Panc1 (cell line): ENCODE data around the gene ZNF428. TPM values are rescaled to one million over a fixed set of nuclear protein-coding genes. Genes with fewer than 3 reads are reported as not detected.
"Not testable (repeated sequence)": the region's sequence is repeated elsewhere in the genome, so short reads cannot be mapped to it uniquely, and the experiment has no call there.

Experiments used
- ATAC-seq: fragments of 200-7000 bp; cut with Tn5 transposase; 2 replicates; pipeline ENCODE4 v1.9.1; 2020; ENCODE audit warnings: mild to moderate bottlenecking, moderate library complexity
- BruUV-seq: library from RNA; stranded (reverse); fragments of 400-500 nt; replicated peaks from 2 replicates; lab custom pipeline; 2021; lab: Mats Ljungman, UMichigan
- CTCF ChIA-PET: fragments of 300-600 bp; sonication (Branson Sonifier 250); formaldehyde crosslinking; loops from one replicate; lab custom pipeline; 2022; ENCODE audit warnings: antibody characterized with exemption; lab: Charles Lee
- POLR2A ChIA-PET: fragments of 300-600 bp; sonication (Branson Sonifier 250); formaldehyde crosslinking; loops from one replicate; lab custom pipeline; 2022; ENCODE audit warnings: antibody characterized with exemption; lab: Charles Lee
- DNase-seq: peaks from one replicate; pipeline ENCODE4 v3.0.0-alpha.2; 2010; ENCODE audit warnings: low read depth, low spot score
- H3K27ac ChIP-seq: 2 replicates; pipeline ENCODE4 v1.5.1; 2011; ENCODE audit warnings: mild to moderate bottlenecking, low read length, inconsistent platforms
- H3K27me3 ChIP-seq: fragments of 200-500 bp; sonication (Bioruptor generic); 2 replicates; pipeline ENCODE4 v1.6.0; 2014; ENCODE audit warnings: low read length, inconsistent platforms; ENCODE audit not compliant: control insufficient read depth, insufficient read depth
- H3K36me3 ChIP-seq: fragments of 200-500 bp; sonication (Bioruptor generic); 2 replicates; pipeline ENCODE4 v1.5.1; 2014; ENCODE audit warnings: inconsistent platforms, mild to moderate bottlenecking, low read length, moderate library complexity; ENCODE audit not compliant: control insufficient read depth, insufficient read depth
- H3K4me1 ChIP-seq: 2 replicates; pipeline ENCODE4 v1.5.1; 2011; ENCODE audit warnings: inconsistent platforms, mild to moderate bottlenecking, low read length, moderate library complexity; ENCODE audit not compliant: control insufficient read depth, insufficient read depth
- H3K4me3 ChIP-seq, 2 experiments: 2 replicates each; pipeline ENCODE4 v1.5.1; 2011 to 2012; ENCODE audit warnings: low read depth in 2 of 2, low read length in 2 of 2, mild to moderate bottlenecking in 2 of 2, inconsistent platforms in 1 of 2, moderate library complexity in 1 of 2
- H3K9me3 ChIP-seq: fragments of 200-500 bp; sonication (Bioruptor generic); 2 replicates; pipeline ENCODE4 v1.5.1; 2014; ENCODE audit warnings: low read depth, mild to moderate bottlenecking, inconsistent platforms, low read length, moderate library complexity; ENCODE audit not compliant: control insufficient read depth, insufficient read depth
- CTCF ChIP-seq: fragments of 450-650 bp; IDR thresholded peaks from 2 replicates; pipeline ENCODE4 v1.5.1; 2017; ENCODE audit warnings: mild to moderate bottlenecking
- POLR2AphosphoS5 ChIP-seq: IDR thresholded peaks from 2 replicates; pipeline ENCODE4 v1.6.1; 2012; ENCODE audit warnings: mild to moderate bottlenecking, low read depth, low read length, moderate library complexity
- REST ChIP-seq, 2 experiments: IDR thresholded peaks; 2 replicates each; pipeline ENCODE4 v1.6.1; 2011 to 2012; ENCODE audit warnings: low read depth in 2 of 2, control low read depth in 1 of 2, low read length in 1 of 2, mild to moderate bottlenecking in 1 of 2, moderate library complexity in 1 of 2; ENCODE audit not compliant: insufficient read depth in 1 of 2
- SIN3A ChIP-seq: IDR thresholded peaks from 2 replicates; pipeline ENCODE4 v1.6.1; 2012; ENCODE audit warnings: low read depth, mild to moderate bottlenecking, low read length, moderate library complexity, borderline replicate concordance; ENCODE audit not compliant: insufficient read depth
- TCF7L2 ChIP-seq: IDR thresholded peaks from 2 replicates; pipeline ENCODE4 v1.6.1; 2011; ENCODE audit warnings: mild to moderate bottlenecking, low read depth, low read length, inconsistent platforms
- in situ Hi-C: cut with HindIII; loops from 2 replicates; pipeline ENCODE4 v1.10.0; 2016; ENCODE audit warnings: low sequenced_read_pairs, low pct_unique_long_range_greater_than_20kb
- intact Hi-C: fragments of 100-400 bp; cut with micrococcal nuclease; formaldehyde crosslinking; loops from one replicate; pipeline ENCODE4 v1.10.0; 2022; ENCODE audit not compliant: unreplicated experiment
- total RNA-seq: library from RNA; stranded (reverse); gene quantifications from one replicate; pipeline ENCODE4 v1.2.1, GENCODE V29; 2021; ENCODE audit not compliant: unreplicated experiment

The ZNF428 gene
- total RNA-seq, 1 experiment from 2014 or later, result 45.6 TPM

- ATAC-seq (no peak), DNase-seq (no peak)
- TF ChIP-seq SIN3A (no peak), POLR2AphosphoS5 (no peak), CTCF (peak; percentile 48), REST (IDR thresholded peaks at IDR 0.05; ENCODE audit: insufficient read depth in 1 of 2, low read depth in 2 of 2, low read length in 1 of 2) (no peak), TCF7L2 (no peak)
- in situ Hi-C loops (no loop called here), intact Hi-C loops (no loop called here)
- no TSS peak for BruUV-seq
- Histone ChIP-seq H3K27me3 (no peaks in the 10 kb centered on the region), H3K4me1 (no peaks in the 10 kb centered on the region), H3K27ac (no peak overlapping the region), H3K9me3 (no peaks in the 10 kb centered on the region), H3K36me3 (no peaks in the 10 kb centered on the region), H3K4me3 (no peak overlapping the region)
- ChIA-PET POLR2A (no interaction called here), CTCF (interaction anchor here (0.6 kb wide), 1 partner anchor 206 kb away, joined by 3 read pairs; no protein-coding TSS in a partner anchor)
Observed at GRCh38 chr19:43652546-43652874, 33.1 kb upstream of the ZNF428 start.

GRCh38 chr19:43651758-43652545 lies 32.5 kb upstream of the ZNF428 start:
- Histone ChIP-seq H3K27me3 (no peaks in the 10 kb centered on the region), H3K4me3 (no peak overlapping the region), H3K36me3 (no peaks in the 10 kb centered on the region), H3K4me1 (no peaks in the 10 kb centered on the region), H3K27ac (no peak overlapping the region), H3K9me3 (no peaks in the 10 kb centered on the region)
- in situ Hi-C loops, result no loop called here
- no peak for TF ChIP-seq SIN3A
- peak; percentile 82 for TF ChIP-seq CTCF
- CTCF ChIA-PET, result no interaction called here
- BruUV-seq, result no TSS peak
- DNase-seq, result peak; percentile 22
- intact Hi-C loops, result no loop called here
- POLR2A ChIA-PET, result no interaction called here
- peak; percentile 87; the same call in 1 of the 2 replicates for ATAC-seq

GRCh38 chr19:43650276-43650675 lies 30.8 kb upstream of the ZNF428 start:
- ATAC-seq, H3K4me1 ChIP-seq, H3K9me3 ChIP-seq, H3K4me3 ChIP-seq, H3K36me3 ChIP-seq, DNase-seq, H3K27me3 ChIP-seq, POLR2A ChIA-PET, intact Hi-C loops, in situ Hi-C loops, H3K27ac ChIP-seq, BruUV-seq, CTCF ChIA-PET: not testable (repeated sequence)
